ENCODE data around the gene TRERF1.
A peak's percentile ranks its signal among the peaks of the same experiment; 100 is the strongest.

The TRERF1 gene

GRCh38 chr6:42222448-42222847, 229.3 kb downstream of the TRERF1 start:
- no peak for DNase-seq
- Histone ChIP-seq H2AFZ (ENCODE audit: low read length) (no peak overlapping the region), H3K36me3 (replicated peaks; ENCODE audit: insufficient read depth, low read length) (no peaks in the 10 kb centered on the region), H3K79me2 (ENCODE audit: low read length) (peaks cover 3% of the 10 kb centered on the region), H3K27me3 (replicated peaks; ENCODE audit: insufficient read depth, low read length) (no peaks in the 10 kb centered on the region), H3K9ac (ENCODE audit: low read length) (no peak overlapping the region), H3F3A (ENCODE audit: insufficient read depth, low read length) (no peaks in the 10 kb centered on the region), H3K4me3 (ENCODE audit: low read length) (no peak overlapping the region), H4K20me1 (ENCODE audit: insufficient read depth, low read length) (no peaks in the 10 kb centered on the region), H3K4me1 (ENCODE audit: low read length) (no peaks in the 10 kb centered on the region), H3K9me2 (replicated peaks; ENCODE audit: insufficient read depth, low read length) (no peaks in the 10 kb centered on the region), H3K4me2 (ENCODE audit: low read depth, low read length) (no peak overlapping the region), H3K9me3 (replicated peaks; ENCODE audit: insufficient read depth, low read length) (no peaks in the 10 kb centered on the region), H3K27ac (ENCODE audit: low read length) (no peak overlapping the region)
- TF ChIP-seq CTCF (IDR thresholded peaks at IDR 0.05; ENCODE audit: low read length) (no peak), EZH2 (optimal IDR thresholded peaks at IDR 0.05; ENCODE audit: low read depth, low read length) (no peak)

- no peak overlapping the region for H3K27ac ChIP-seq (ENCODE audit: low read length)
- H3K79me2 ChIP-seq (ENCODE audit: low read length): peaks cover 12% of the 10 kb centered on the region
- no peak for DNase-seq
- H3K9me3 ChIP-seq (replicated peaks; ENCODE audit: insufficient read depth, low read length): no peaks in the 10 kb centered on the region
- no peak overlapping the region for H3K4me2 ChIP-seq (ENCODE audit: low read depth, low read length)
- no peaks in the 10 kb centered on the region for H3K36me3 ChIP-seq (replicated peaks; ENCODE audit: insufficient read depth, low read length)
- no peak overlapping the region for H3K9ac ChIP-seq (ENCODE audit: low read length)
- no peak overlapping the region for H2AFZ ChIP-seq (ENCODE audit: low read length)
- no peaks in the 10 kb centered on the region for H3F3A ChIP-seq (ENCODE audit: insufficient read depth, low read length)
- H4K20me1 ChIP-seq (ENCODE audit: insufficient read depth, low read length): no peaks in the 10 kb centered on the region
- no peaks in the 10 kb centered on the region for H3K27me3 ChIP-seq (replicated peaks; ENCODE audit: insufficient read depth, low read length)
- peaks cover 3% of the 10 kb centered on the region for H3K4me1 ChIP-seq (ENCODE audit: low read length)
- no peak overlapping the region for H3K4me3 ChIP-seq (ENCODE audit: low read length)
- no peaks in the 10 kb centered on the region for H3K9me2 ChIP-seq (replicated peaks; ENCODE audit: insufficient read depth, low read length)
- no peak for TF ChIP-seq EZH2phosphoT487 (IDR thresholded peaks at IDR 0.05; ENCODE audit: low read length)
- no peak for TF ChIP-seq EZH2 (optimal IDR thresholded peaks at IDR 0.05; ENCODE audit: low read depth, low read length)
- no peak for TF ChIP-seq CTCF (IDR thresholded peaks at IDR 0.05; ENCODE audit: low read length)
Measured at GRCh38 chr6:42221546-42221945, 230.2 kb downstream of the TRERF1 start.

GRCh38 chr6:42220807-42221206, 230.9 kb downstream of the TRERF1 start:
- H2AFZ ChIP-seq (ENCODE audit: low read length): 0 out of 2 replicates have a peak overlapping the region, but pooled peaks have one; percentile 11
- no peak overlapping the region for H3K9ac ChIP-seq (ENCODE audit: low read length)
- no peak overlapping the region for H3K4me3 ChIP-seq (ENCODE audit: low read length)
- H3F3A ChIP-seq (ENCODE audit: insufficient read depth, low read length): no peaks in the 10 kb centered on the region
- H3K36me3 ChIP-seq (replicated peaks; ENCODE audit: insufficient read depth, low read length): no peaks in the 10 kb centered on the region
- no peaks in the 10 kb centered on the region for H3K9me3 ChIP-seq (replicated peaks; ENCODE audit: insufficient read depth, low read length)
- H3K79me2 ChIP-seq (ENCODE audit: low read length): peaks cover 19% of the 10 kb centered on the region
- peaks cover 6% of the 10 kb centered on the region for H3K4me1 ChIP-seq (ENCODE audit: low read length)
- no peak overlapping the region for H3K4me2 ChIP-seq (ENCODE audit: low read depth, low read length)
- TF ChIP-seq EZH2 (optimal IDR thresholded peaks at IDR 0.05; ENCODE audit: low read depth, low read length): no peak
- TF ChIP-seq EZH2phosphoT487 (IDR thresholded peaks at IDR 0.05; ENCODE audit: low read length): no peak
- TF ChIP-seq CTCF (IDR thresholded peaks at IDR 0.05; ENCODE audit: low read length): no peak
- no peak overlapping the region for H3K27ac ChIP-seq (ENCODE audit: low read length)
- no peaks in the 10 kb centered on the region for H4K20me1 ChIP-seq (ENCODE audit: insufficient read depth, low read length)
- H3K27me3 ChIP-seq (replicated peaks; ENCODE audit: insufficient read depth, low read length): no peaks in the 10 kb centered on the region
- DNase-seq: no peak
- no peaks in the 10 kb centered on the region for H3K9me2 ChIP-seq (replicated peaks; ENCODE audit: insufficient read depth, low read length)

Data from MM.1S (cell line).